GM12891 (cell line): Measurements from ENCODE around the gene HMCN1.

Source experiments
- POLR2A ChIP-seq: IDR thresholded peaks from 2 replicates; pipeline ENCODE4 v1.6.1; 2011; ENCODE audit warnings: low read depth, low read length, control low read depth
- POLR2AphosphoS5 ChIP-seq: IDR thresholded peaks from 2 replicates; pipeline ENCODE4 v1.6.1; 2011; ENCODE audit warnings: low read depth, low read length, control low read depth
- SPI1 ChIP-seq: IDR thresholded peaks from 2 replicates; pipeline ENCODE4 v1.6.1; 2011; ENCODE audit warnings: low read depth, low read length, control low read depth

DNA sequence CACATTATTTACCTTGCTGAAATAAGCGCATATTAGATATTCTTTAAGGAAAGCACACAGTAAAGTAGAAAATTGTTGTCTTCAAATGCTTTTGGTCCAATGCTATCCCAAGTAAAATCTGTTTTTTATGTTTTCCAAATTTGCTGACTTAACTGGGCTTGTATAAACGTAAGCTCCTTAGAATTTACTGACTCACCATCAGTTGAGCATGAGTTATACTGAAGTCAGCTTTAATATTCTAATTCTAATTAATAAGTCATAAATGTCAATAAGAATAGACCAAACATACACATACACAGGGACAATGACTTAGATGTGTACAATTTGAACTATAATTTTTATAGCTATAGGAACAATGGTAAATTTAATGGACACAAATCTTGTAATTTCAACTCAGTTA is 321.7 kb downstream of the HMCN1 start:
- TF ChIP-seq POLR2A (no peak), POLR2AphosphoS5 (no peak), SPI1 (no peak)
